Measurements from ENCODE around the gene HSDL2. TPM values are rescaled to one million over a fixed set of nuclear protein-coding genes. Genes with fewer than 3 reads are reported as not detected.

Gene HSDL2
- total and polyA plus RNA-seq, 7 experiments from 2014 or later, result 9.2 to 24.6 (median 15.5) TPM

DNA sequence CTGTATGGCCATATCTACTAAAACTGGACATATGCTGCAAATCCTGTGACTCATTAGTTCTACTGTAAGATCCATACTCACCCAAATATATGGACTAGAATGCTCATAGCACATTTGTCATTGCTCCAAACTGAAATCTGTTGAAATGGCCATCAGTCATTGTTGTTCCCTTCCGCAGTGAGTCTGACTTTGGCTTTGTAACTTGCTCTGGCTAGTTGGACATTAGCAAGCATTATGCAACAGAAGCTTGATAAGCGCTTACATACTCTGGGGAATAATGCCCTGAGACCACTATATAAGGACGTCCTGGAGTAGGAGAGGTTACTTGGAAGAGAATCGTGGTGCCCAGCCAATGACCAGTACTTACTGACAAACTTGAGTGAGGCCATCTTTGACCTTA, 115.7 kb downstream of the HSDL2 start:
- Mint-ChIP-seq H3K36me3 (peaks cover 10 to 46% (median 39%) of the 10 kb centered on the region in 5 donors), H3K9me3 (peaks cover 5 to 34% (median 20%) of the 10 kb centered on the region in 11 donors), H3K27me3 (no peaks in the 10 kb centered on the region), H3K4me3 (no peak overlapping the region), H3K27ac (no peak overlapping the region), H3K4me1 (peaks cover 0 to 21% (median 12%) of the 10 kb centered on the region in 7 donors)
- H3K27ac ChIP-seq (ENCODE audit: low read depth, low read length), result no peak overlapping the region
- ChIA-PET POLR2A (no interaction called here), CTCF (no interaction called here)
- ATAC-seq (peak; percentile 67), DNase-seq (no peak)
- intact Hi-C loops (cut with micrococcal nuclease), result no loop called here
- H3K4me3 ChIP-seq (ENCODE audit: low read length), result no peak overlapping the region
- no peaks in the 10 kb centered on the region for H3K27me3 ChIP-seq (ENCODE audit: control insufficient read depth in 2 of 2, insufficient read depth in 2 of 2, low read length in 2 of 2)
- peaks cover 0 to 15% (median 0%) of the 10 kb centered on the region in 3 experiments for H3K9me3 ChIP-seq (ENCODE audit: control insufficient read depth in 2 of 3, low read length in 3 of 3)
- H3K4me1 ChIP-seq (ENCODE audit: control insufficient read depth in 2 of 2, insufficient read depth in 2 of 2, low read length in 2 of 2), result no peaks in the 10 kb centered on the region
- H3K36me3 ChIP-seq (ENCODE audit: control insufficient read depth in 2 of 3, insufficient read depth in 3 of 3, low read length in 3 of 3), result peaks cover 0 to 8% (median 0%) of the 10 kb centered on the region in 3 experiments

DNA sequence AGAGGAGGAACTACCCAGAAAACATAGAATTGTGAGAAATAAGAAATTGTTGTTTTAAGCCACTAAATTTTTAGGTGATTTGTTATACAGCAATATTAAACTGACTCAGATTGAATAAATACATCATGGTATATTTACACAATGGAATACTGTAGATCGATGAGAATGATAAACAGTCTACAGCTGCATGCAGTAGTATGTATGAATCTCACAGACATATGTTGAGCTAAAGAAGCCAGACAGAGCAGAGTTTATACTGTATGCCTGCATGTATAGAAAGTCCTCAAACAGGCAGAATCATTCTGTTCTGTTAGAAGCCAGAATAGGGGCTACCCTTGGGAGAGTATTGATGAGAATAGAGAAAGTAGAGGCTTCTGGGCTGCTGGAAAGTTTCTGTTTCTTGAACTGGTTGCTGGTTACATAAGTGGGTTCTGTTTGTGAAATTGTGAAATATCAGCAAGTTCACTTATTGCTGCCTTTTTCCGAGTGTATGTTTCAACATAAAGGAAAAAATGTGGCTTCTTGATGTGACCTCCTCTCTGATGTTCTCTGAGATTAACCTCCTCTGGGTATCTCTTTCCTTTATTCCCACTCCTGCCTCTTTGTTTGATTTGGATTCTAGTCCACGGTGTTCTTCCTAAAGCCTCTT, 116.3 kb downstream of the HSDL2 start:
- no peak overlapping the region for H3K4me3 Mint-ChIP-seq
- Histone ChIP-seq H3K27ac (ENCODE audit: low read depth, low read length) (no peak overlapping the region), H3K36me3 (ENCODE audit: control insufficient read depth in 2 of 3, insufficient read depth in 3 of 3, low read length in 3 of 3) (peaks cover 0 to 8% (median 0%) of the 10 kb centered on the region in 3 experiments), H3K4me1 (ENCODE audit: control insufficient read depth in 2 of 2, insufficient read depth in 2 of 2, low read length in 2 of 2) (no peaks in the 10 kb centered on the region), H3K27me3 (ENCODE audit: control insufficient read depth in 2 of 2, insufficient read depth in 2 of 2, low read length in 2 of 2) (no peaks in the 10 kb centered on the region), H3K9me3 (ENCODE audit: control insufficient read depth in 2 of 3, low read length in 3 of 3) (peaks cover 0 to 15% (median 0%) of the 10 kb centered on the region in 3 experiments), H3K4me3 (ENCODE audit: low read length) (no peak overlapping the region)
- CTCF ChIA-PET, result no interaction called here
- no peak for DNase-seq
- no peaks in the 10 kb centered on the region for H3K27me3 Mint-ChIP-seq
- peaks cover 0 to 15% (median 10%) of the 10 kb centered on the region in 7 donors for H3K4me1 Mint-ChIP-seq
- POLR2A ChIA-PET, result no interaction called here
- intact Hi-C loops (cut with micrococcal nuclease), result no loop called here
- peaks cover 5 to 34% (median 20%) of the 10 kb centered on the region in 11 donors for H3K9me3 Mint-ChIP-seq
- no peak overlapping the region for H3K27ac Mint-ChIP-seq
- peaks cover 10 to 43% (median 39%) of the 10 kb centered on the region in 5 donors for H3K36me3 Mint-ChIP-seq
- ATAC-seq, result no peak

DNA sequence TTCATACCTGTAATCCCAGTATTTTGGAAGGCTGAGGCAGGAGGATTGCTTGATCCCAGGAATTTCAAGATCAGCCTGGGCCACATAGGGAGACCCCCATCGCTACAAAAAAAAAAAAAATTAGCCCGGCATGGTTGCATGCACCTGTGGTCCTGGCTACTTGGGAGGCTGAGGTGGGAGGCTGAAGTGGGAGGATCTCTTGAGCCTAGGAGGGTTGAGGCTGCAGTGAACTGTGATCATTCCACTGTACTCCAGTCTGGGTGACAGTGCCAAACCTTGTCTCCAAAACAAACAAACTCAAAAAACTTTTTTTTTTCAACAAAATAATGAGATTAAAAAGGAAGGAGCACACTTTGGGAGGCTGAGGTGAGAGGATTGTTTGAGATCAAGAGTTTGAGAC, 120.9 kb downstream of the HSDL2 start:
- Histone ChIP-seq H3K4me3 (ENCODE audit: low read length) (no peak overlapping the region), H3K27ac (ENCODE audit: low read depth, low read length) (no peak overlapping the region), H3K9me3 (ENCODE audit: control insufficient read depth in 2 of 3, low read length in 3 of 3) (no peaks in the 10 kb centered on the region), H3K27me3 (ENCODE audit: control insufficient read depth in 2 of 2, insufficient read depth in 2 of 2, low read length in 2 of 2) (no peaks in the 10 kb centered on the region), H3K36me3 (ENCODE audit: control insufficient read depth in 2 of 3, insufficient read depth in 3 of 3, low read length in 3 of 3) (no peaks in the 10 kb centered on the region), H3K4me1 (ENCODE audit: control insufficient read depth in 2 of 2, insufficient read depth in 2 of 2, low read length in 2 of 2) (no peaks in the 10 kb centered on the region)
- H3K27ac Mint-ChIP-seq, result no peak overlapping the region
- intact Hi-C loops (cut with micrococcal nuclease), result no loop called here
- ATAC-seq, result no peak
- H3K4me3 Mint-ChIP-seq, result no peak overlapping the region
- H3K36me3 Mint-ChIP-seq, result peaks cover 0 to 20% (median 11%) of the 10 kb centered on the region in 5 donors
- DNase-seq, result no peak
- POLR2A ChIA-PET, result no interaction called here
- H3K4me1 Mint-ChIP-seq, result peaks cover 0 to 13% (median 7%) of the 10 kb centered on the region in 7 donors
- H3K9me3 Mint-ChIP-seq, result peaks cover 0 to 4% (median 0%) of the 10 kb centered on the region in 11 donors
- CTCF ChIA-PET, result interaction anchor here (0.6 kb wide), 2 partner anchors 38 to 656 kb away, joined by 3 to 4 read pairs; no protein-coding TSS in a partner anchor
- H3K27me3 Mint-ChIP-seq, result no peaks in the 10 kb centered on the region

DNA sequence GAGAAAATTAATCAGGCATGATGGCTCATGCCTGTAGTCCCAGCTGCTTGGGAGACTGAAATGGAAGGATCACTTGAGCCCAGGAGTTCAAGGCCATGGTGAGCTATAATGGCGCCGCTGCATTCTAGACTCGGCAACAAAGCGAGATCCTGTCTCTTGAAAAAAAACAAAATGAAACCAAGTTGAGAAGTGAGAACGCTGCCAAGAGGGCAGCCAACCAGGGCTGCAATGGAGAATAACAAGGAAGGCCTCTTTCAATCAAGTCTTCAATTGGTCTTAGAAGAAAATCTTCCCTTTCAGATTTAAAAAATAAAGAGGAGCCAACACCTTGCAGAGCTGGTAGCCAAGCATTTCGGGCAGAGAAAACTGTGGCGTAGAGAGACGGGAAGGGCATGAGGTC, 121.4 kb downstream of the HSDL2 start:
- H3K4me3 Mint-ChIP-seq, result no peak overlapping the region
- H3K36me3 Mint-ChIP-seq, result peaks cover 0 to 18% (median 9%) of the 10 kb centered on the region in 5 donors
- Histone ChIP-seq H3K9me3 (ENCODE audit: control insufficient read depth in 2 of 3, low read length in 3 of 3) (no peaks in the 10 kb centered on the region), H3K4me1 (ENCODE audit: control insufficient read depth in 2 of 2, insufficient read depth in 2 of 2, low read length in 2 of 2) (no peaks in the 10 kb centered on the region), H3K27me3 (ENCODE audit: control insufficient read depth in 2 of 2, insufficient read depth in 2 of 2, low read length in 2 of 2) (no peaks in the 10 kb centered on the region), H3K27ac (ENCODE audit: low read depth, low read length) (no peak overlapping the region), H3K4me3 (ENCODE audit: low read length) (no peak overlapping the region), H3K36me3 (ENCODE audit: control insufficient read depth in 2 of 3, insufficient read depth in 3 of 3, low read length in 3 of 3) (no peaks in the 10 kb centered on the region)
- H3K27me3 Mint-ChIP-seq, result no peaks in the 10 kb centered on the region
- intact Hi-C loops (cut with micrococcal nuclease), result no loop called here
- POLR2A ChIA-PET, result no interaction called here
- H3K4me1 Mint-ChIP-seq, result peaks cover 0 to 12% (median 5%) of the 10 kb centered on the region in 7 donors
- peaks cover 0 to 4% (median 0%) of the 10 kb centered on the region in 11 donors for H3K9me3 Mint-ChIP-seq
- ATAC-seq (no peak), DNase-seq (no peak)
- H3K27ac Mint-ChIP-seq, result no peak overlapping the region
- CTCF ChIA-PET, result interaction anchor here (0.6 kb wide), 3 partner anchors 38 to 655 kb away, joined by 3 to 4 read pairs (median 4); no protein-coding TSS in a partner anchor

DNA sequence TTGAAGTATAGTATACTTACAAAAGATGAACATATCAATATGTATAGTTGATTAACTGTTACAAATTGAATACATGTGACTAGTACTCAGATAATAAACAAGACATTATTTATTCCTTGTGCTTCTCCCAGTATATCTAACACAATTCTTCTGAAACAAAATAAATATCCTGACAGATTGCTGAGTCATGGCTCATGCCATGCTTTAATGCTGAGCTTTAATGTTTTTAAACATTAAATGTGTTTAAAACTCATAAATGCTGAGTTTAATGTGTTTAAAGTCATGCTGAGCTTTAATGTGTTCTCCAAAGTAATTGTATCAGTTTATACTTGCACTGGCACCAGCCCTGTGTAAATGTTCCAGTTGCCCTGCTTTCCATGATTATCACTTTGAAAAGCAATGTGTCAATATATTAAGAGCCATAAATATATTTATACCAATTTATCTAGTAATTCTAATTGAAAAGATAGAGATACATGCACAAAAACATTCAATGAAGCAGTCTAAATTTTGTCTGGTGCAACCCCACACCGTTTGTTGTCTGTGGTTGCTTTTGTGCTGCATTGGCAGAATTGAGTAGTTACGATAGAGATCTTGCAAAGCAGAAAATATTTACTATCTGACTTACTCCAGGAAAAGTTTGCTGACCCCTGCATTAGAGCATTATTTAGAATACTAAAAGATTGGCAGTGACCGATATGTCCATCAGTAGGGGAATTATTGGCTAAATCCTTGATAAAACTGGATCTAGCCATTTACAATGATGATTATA, 122.5 kb downstream of the HSDL2 start:
- POLR2A ChIA-PET, result no interaction called here
- no peaks in the 10 kb centered on the region for H3K9me3 ChIP-seq (ENCODE audit: control insufficient read depth in 2 of 3, low read length in 3 of 3)

DNA sequence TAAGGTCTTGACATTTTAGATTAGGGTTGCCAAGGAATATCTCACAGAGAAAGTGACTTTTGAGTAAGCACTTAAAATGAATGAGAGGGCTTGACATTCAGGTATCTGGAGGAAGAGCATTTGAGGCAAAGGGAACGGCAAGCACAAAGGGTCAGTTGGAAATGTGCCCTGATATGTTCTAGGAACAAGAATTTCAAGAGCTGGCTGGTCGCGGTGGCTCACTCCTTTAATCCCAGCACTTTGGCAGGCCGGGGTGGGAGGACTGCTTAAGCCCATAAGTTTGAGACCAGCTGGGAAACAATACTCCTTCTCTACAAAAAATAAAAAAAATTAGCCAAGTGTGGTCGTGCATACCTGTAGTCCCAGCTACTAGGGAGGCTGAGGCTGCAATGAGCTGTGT, 123.3 kb downstream of the HSDL2 start:
- Mint-ChIP-seq H3K9me3 (peaks cover 0 to 2% (median 0%) of the 10 kb centered on the region in 11 donors), H3K27me3 (no peaks in the 10 kb centered on the region), H3K4me1 (peaks cover 0 to 8% (median 5%) of the 10 kb centered on the region in 7 donors), H3K27ac (no peak overlapping the region), H3K36me3 (peaks cover 0 to 14% (median 6%) of the 10 kb centered on the region in 5 donors), H3K4me3 (no peak overlapping the region)
- no peaks in the 10 kb centered on the region for H3K27me3 ChIP-seq (ENCODE audit: control insufficient read depth in 2 of 2, insufficient read depth in 2 of 2, low read length in 2 of 2)
- ChIA-PET POLR2A (no interaction called here), CTCF (no interaction called here)
- H3K9me3 ChIP-seq (ENCODE audit: control insufficient read depth in 2 of 3, low read length in 3 of 3), result no peaks in the 10 kb centered on the region
- intact Hi-C loops (cut with micrococcal nuclease), result no loop called here
- no peaks in the 10 kb centered on the region for H3K4me1 ChIP-seq (ENCODE audit: control insufficient read depth in 2 of 2, insufficient read depth in 2 of 2, low read length in 2 of 2)
- no peak for ATAC-seq
- H3K4me3 ChIP-seq (ENCODE audit: low read length), result no peak overlapping the region
- H3K27ac ChIP-seq (ENCODE audit: low read depth, low read length), result no peak overlapping the region
- H3K36me3 ChIP-seq (ENCODE audit: control insufficient read depth in 2 of 3, insufficient read depth in 3 of 3, low read length in 3 of 3), result no peaks in the 10 kb centered on the region
- DNase-seq, result no peak

More for the DNA sequence above, 122.5 kb downstream of the HSDL2 start:
- Mint-ChIP-seq H3K27ac (no peak overlapping the region), H3K4me3 (no peak overlapping the region), H3K36me3 (peaks cover 0 to 14% (median 6%) of the 10 kb centered on the region in 5 donors), H3K9me3 (peaks cover 0 to 2% (median 0%) of the 10 kb centered on the region in 11 donors), H3K4me1 (peaks cover 0 to 8% (median 5%) of the 10 kb centered on the region in 7 donors), H3K27me3 (no peaks in the 10 kb centered on the region)
- Histone ChIP-seq H3K27me3 (ENCODE audit: control insufficient read depth in 2 of 2, insufficient read depth in 2 of 2, low read length in 2 of 2) (no peaks in the 10 kb centered on the region), H3K27ac (ENCODE audit: low read depth, low read length) (no peak overlapping the region), H3K36me3 (ENCODE audit: control insufficient read depth in 2 of 3, insufficient read depth in 3 of 3, low read length in 3 of 3) (no peaks in the 10 kb centered on the region), H3K4me1 (ENCODE audit: control insufficient read depth in 2 of 2, insufficient read depth in 2 of 2, low read length in 2 of 2) (no peaks in the 10 kb centered on the region), H3K4me3 (ENCODE audit: low read length) (no peak overlapping the region)
- DNase-seq, result no peak
- CTCF ChIA-PET, result no interaction called here
- intact Hi-C loops (cut with micrococcal nuclease), result no loop called here
- ATAC-seq, result no peak
